H54 (cell line): ENCODE measurements around the gene NRCAM.
"Not testable (repeated sequence)": the region's sequence is repeated elsewhere in the genome, so short reads cannot be mapped to it uniquely, and the experiment has no call there.

Source experiments
- DNase-seq: peaks from one replicate; pipeline ENCODE4 v3.0.0; 2011; ENCODE audit warnings: low spot score, mixed read lengths; ENCODE audit not compliant: insufficient read length
- FAIRE-seq: peaks from 3 replicates; lab custom pipeline; 2011; peaks lifted over from hg19 to GRCh38; lab: Jason Lieb, UNC
- POLR2A ChIP-seq: IDR thresholded peaks from 2 replicates; pipeline ENCODE4 v1.6.1; 2011; ENCODE audit warnings: low read depth, mild to moderate bottlenecking, low read length

The NRCAM gene

DNA sequence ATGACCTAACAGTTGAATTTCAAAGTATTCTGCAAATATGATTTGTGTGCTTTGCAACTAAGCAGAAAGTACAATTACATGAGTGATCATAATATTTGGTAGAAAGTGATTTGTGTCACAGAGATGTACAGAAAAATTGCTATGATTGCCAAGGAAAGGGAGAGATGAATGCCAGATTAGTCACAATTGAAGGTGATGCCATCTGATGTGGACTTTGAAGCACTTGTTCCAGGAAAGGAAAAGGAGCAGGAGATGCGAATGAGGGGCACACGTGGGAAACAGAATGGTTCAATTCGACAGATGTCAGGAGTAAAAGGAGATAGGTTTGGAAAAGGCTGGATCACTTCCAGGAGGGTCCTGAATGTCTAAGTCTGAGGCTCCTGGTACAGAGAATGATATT is 173.0 kb downstream of the NRCAM start:
- DNase-seq = no peak
- TF ChIP-seq POLR2A = no peak
- no peak for FAIRE-seq

DNA sequence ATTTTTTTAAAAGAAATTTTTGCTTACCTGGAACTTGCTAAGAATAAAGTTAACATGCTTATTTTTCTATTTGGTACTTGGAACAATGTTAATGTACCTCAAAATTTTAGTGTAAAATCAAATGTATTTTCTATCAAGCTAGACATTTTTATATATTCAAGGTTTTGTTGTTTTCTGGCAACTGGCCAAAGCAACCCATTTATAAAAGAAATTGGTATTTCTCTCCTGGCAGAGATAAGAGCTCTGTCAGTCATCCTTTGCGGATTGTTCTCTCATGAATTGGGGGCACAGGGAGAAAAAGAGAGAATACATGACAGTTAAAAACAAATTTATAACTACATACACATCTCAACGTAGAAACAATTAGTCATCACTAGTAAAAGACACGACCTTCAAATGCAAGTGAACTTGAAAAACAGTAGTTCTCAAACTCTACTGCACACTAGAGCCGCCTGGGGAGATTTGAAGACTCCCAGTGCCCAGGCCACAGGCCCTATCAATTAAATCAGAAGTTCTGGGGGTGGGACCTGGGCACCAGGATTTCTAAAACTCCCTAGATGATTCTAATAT is 173.7 kb downstream of the NRCAM start:
- DNase-seq = no peak
- no peak for FAIRE-seq
- TF ChIP-seq POLR2A = no peak

- FAIRE-seq = no peak
- DNase-seq = no peak
- no peak for TF ChIP-seq POLR2A
Measured at GRCh38 chr7:108280136-108280535, 176.1 kb downstream of the NRCAM start.

- DNase-seq (no peak), FAIRE-seq (no peak)
- TF ChIP-seq POLR2A = no peak
Measured at GRCh38 chr7:108278776-108279175, 177.5 kb downstream of the NRCAM start.

- no peak for TF ChIP-seq POLR2A
- DNase-seq (no peak), FAIRE-seq (no peak)
Measured at GRCh38 chr7:108278281-108278680, 178.0 kb downstream of the NRCAM start.

DNA sequence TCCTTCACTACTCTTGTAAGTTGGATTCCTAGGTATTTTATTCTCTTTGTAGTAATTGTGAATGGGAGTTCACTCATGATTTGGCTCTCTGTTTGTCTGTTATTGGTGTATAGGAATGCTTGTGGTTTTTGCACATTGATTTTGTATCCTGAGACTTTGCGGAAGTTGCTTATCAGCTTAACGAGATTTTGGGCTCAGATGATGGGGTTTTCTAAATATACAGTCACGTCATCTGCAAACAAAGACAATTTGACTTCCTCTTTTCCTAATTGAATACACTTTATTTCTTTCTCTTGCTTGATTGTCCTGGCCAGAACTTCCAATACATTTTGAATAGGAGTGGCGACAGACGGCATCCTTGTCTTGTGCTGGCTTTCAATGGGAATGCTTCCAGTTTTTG is 181.8 kb downstream of the NRCAM start:
- FAIRE-seq, DNase-seq: not testable (repeated sequence)

- not testable (repeated sequence) for DNase-seq
Measured at GRCh38 chr7:108272891-108273290, 183.3 kb downstream of the NRCAM start.

DNA sequence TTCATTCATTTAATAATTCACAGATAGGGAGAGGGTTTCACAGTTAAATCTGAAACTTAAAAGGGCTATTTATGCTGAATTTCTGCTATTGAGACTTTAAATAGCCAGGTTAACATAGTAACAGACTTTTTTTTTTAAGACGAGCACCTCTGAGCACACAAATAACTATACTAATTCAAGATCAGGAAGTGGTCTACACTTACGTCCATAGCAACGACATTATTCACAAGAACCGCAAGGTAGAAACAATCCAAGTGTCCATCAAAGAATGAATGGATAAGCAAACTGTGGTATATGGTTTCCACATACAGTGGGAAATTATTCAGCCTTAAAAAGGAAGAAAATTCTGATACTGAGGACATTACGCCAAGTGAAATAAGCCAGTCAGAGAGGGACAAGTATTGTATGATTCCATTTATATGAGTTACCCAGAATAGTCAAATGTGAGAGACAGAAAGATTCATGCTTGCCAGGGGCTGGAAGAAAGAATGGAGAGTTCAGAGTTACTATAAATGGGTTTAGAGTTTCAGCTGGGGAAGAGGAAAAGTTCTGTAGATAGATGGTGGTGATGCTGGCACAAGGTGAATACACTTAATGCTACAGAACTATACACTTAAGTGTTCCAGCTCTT is 185.7 kb downstream of the NRCAM start:
- no peak for TF ChIP-seq POLR2A
- no peak for FAIRE-seq
- no peak for DNase-seq

More at GRCh38 chr7:108272891-108273290, 183.3 kb downstream of the NRCAM start:
- FAIRE-seq = not testable (repeated sequence)

GRCh38 chr7:108268200-108268820 is 187.9 kb downstream of the NRCAM start:
- DNase-seq (no peak), FAIRE-seq (no peak)
- TF ChIP-seq POLR2A = no peak

DNA sequence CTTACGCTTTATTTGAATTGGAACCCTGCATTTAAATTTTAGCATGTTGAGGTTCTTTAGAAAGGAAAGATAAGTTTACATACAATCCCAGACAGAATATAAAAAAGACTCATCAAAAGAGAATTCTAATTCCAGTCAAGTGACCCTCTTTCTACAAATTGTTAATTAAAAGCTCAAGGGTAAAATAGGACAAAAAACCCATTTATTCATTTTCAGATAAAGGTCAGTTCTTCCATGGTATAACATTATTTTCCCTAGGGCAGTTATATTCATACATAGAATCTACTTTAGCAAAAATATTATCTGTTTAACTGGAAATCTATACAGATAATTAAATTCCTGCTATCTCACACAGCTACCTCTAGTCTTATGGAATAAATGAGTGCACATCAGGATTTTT is 188.6 kb downstream of the NRCAM start:
- FAIRE-seq = no peak
- DNase-seq = no peak
- no peak for TF ChIP-seq POLR2A

DNA sequence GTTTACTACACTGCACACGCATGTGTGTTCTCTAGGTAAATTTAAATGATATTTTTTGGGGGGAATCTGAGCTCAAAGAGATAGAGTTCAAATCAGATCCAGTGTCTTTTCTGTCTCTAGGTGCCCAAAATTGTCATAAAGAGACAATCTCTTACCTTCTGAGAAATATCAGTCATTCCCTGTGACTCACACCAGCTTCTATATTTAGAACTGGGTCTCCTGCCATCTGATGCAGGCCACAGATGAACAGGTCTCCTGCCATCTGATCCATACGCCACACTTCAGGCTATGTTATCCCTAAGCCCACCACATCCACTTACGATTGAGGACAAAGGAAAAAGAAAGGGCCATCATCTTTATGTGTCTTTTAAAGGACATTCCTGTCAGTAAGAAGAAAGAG is 189.7 kb downstream of the NRCAM start:
- TF ChIP-seq POLR2A = no peak
- DNase-seq (no peak), FAIRE-seq (no peak)

DNA sequence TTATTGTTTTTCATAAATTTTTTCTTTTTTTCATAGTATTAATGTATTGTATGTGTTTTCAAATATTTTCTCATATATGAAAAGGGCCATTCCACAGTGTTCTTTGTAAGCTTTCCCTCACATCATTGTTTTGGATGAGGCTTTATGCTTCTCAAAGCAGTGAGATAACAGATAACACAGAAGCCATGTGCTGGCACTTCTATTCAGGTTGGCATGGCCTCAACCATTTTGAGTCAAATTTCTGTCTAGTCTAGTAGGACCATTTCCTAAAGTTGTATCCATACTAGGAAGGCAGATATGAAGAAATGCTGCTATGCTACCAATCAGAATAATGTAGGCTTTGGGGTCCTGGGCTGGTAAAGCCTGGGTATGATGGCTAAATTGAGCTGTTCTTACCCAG is 190.2 kb downstream of the NRCAM start:
- TF ChIP-seq POLR2A = no peak
- DNase-seq (no peak), FAIRE-seq (no peak)

GRCh38 chr7:108265007-108265406 is 191.2 kb downstream of the NRCAM start:
- no peak for TF ChIP-seq POLR2A
- DNase-seq (no peak), FAIRE-seq (no peak)

DNA sequence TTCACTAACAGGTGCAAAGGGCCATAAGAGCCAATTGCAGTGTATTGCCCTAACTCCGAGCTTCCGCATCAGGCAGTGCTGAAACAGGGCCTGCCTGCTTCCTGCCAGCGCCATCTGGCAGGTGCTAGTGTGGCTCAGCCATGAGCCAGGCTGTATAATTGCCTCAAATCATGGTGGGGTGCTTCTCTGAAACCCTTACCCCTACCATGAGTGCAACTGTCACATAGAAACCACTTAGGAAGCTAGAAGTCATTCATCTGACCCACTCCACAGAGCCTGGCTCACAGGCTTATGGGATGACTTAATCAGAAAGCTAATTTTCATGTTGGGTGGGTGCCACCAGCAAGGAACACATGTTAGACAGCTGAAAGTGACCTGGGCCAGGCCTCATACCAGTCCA is 192.8 kb downstream of the NRCAM start:
- no peak for FAIRE-seq
- no peak for DNase-seq
- no peak for TF ChIP-seq POLR2A
